Measurements from ENCODE around the gene SETD2.

The SETD2 gene

GRCh38 chr3:46998852-46999515 lies 164.9 kb downstream of the SETD2 start:
- DNase-seq (ENCODE audit: low read depth, low spot score), result no peak

DNA sequence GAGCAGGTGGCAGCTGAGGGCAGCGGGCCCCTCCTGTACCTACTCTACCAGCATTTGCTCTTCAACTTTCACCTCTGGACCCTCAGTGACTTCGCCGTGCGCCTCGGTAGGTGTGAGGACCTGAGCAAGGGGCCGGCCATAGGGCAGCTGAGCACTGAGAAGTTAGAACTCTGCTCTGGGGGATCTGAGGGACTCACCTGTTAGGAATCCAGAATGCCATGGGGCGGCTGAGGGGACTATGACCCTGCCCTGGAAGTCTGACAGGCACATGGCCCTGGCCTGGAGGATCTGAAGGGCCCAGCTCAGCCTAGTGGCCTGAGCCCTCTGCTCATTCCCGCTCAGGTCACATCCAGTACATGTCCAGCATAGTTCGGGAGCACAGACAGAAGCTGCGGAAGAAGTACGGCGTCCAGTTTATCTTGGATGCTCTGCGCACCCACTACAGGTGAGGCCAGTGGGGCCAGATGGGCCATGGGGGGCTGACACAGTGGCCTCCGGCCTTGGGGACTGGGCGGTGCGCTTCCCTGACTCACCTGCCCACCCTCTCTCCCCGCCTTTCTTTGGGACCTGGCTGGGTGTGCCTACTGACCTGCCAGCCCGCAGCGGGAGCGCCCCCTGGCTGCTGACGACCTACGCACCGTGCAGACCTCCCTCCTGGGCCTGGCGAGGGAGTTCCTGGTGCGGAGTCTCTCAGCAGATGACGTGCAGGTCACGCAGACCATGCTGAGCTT lies 165.6 kb downstream of the SETD2 start:
- no peak for DNase-seq (ENCODE audit: low read depth, low spot score)

DNA sequence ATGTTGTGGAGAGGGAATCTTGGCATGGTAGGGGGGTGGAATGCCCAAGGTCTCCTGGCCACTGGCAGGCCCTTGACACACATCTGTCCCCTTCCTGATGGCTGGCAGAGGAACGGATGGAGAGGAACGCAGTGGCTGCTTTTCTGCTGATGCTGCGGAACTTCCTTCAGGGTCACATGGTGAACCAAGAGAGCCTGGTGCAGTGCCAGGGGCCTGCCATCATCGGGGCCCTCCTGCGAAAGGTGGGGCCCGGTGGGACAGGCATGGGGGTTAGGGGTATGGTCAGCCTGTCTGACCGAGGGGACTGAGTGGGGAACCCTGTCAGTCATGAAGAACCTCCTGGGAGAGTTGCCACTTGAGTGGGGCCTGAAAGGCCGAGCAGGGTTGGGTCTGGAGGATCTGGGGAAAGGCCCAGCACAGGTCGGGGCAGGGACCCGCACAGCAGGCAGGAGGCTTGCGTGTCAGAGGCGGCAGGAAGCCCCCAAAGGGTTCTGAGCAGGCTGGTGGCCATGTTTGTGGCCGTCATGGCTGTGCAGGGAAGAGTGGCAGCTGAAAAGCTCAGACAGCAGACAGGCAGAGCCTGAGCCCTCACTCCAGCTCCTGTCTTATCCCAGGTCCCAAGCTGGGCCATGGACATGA lies 166.3 kb downstream of the SETD2 start:
- DNase-seq (ENCODE audit: low read depth, low spot score), result no peak

- DNase-seq (ENCODE audit: low read depth, low spot score), result no peak
These were observed 167.0 kb downstream of the SETD2 start for GRCh38 chr3:46996689-46997452.

- DNase-seq (ENCODE audit: low read depth, low spot score), result no peak
These were observed 167.9 kb downstream of the SETD2 start for GRCh38 chr3:46995901-46996562.

- DNase-seq (ENCODE audit: low read depth, low spot score), result no peak
These were observed 168.8 kb downstream of the SETD2 start for GRCh38 chr3:46994801-46995731.

- no peak for DNase-seq (ENCODE audit: low read depth, low spot score)
These were observed 169.9 kb downstream of the SETD2 start for GRCh38 chr3:46993986-46994385.

GRCh38 chr3:46993292-46993691 lies 170.6 kb downstream of the SETD2 start:
- no peak for DNase-seq (ENCODE audit: low read depth, low spot score)

DNA sequence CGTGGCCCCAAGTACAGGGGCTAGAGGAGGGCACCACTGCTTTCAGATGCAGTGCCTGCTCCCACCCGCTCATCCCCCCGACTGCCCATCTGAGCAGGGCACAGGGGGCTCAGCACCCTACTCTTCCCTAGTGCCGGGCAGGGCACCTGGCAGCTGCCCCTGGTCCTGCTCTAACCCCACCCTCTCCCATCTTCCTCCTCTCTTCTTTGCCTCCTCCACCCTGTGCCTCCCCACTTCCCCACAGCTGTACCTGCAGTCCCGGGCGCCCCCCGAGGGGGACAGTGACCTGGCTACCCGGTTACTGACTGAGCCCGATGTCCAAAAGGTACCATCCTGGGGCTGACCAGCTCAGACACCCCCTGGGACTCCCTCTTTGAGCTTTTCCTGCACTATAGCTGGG lies 171.7 kb downstream of the SETD2 start:
- DNase-seq (ENCODE audit: low read depth, low spot score), result no peak

GRCh38 chr3:46991406-46992165 lies 172.3 kb downstream of the SETD2 start:
- DNase-seq (ENCODE audit: low read depth, low spot score), result no peak

- DNase-seq (ENCODE audit: low read depth, low spot score), result no peak
These were observed 173.1 kb downstream of the SETD2 start for GRCh38 chr3:46990573-46991374.

- no peak for DNase-seq (ENCODE audit: low read depth, low spot score)
These were observed 174.6 kb downstream of the SETD2 start for GRCh38 chr3:46989146-46989810.

GRCh38 chr3:46988616-46989015 lies 175.3 kb downstream of the SETD2 start:
- DNase-seq (ENCODE audit: low read depth, low spot score), result no peak

- DNase-seq (ENCODE audit: low read depth, low spot score), result peak; percentile 76
These were observed 176.0 kb downstream of the SETD2 start for GRCh38 chr3:46987743-46988401.

GRCh38 chr3:46987319-46987742 lies 176.6 kb downstream of the SETD2 start:
- DNase-seq (ENCODE audit: low read depth, low spot score), result no peak

DNA sequence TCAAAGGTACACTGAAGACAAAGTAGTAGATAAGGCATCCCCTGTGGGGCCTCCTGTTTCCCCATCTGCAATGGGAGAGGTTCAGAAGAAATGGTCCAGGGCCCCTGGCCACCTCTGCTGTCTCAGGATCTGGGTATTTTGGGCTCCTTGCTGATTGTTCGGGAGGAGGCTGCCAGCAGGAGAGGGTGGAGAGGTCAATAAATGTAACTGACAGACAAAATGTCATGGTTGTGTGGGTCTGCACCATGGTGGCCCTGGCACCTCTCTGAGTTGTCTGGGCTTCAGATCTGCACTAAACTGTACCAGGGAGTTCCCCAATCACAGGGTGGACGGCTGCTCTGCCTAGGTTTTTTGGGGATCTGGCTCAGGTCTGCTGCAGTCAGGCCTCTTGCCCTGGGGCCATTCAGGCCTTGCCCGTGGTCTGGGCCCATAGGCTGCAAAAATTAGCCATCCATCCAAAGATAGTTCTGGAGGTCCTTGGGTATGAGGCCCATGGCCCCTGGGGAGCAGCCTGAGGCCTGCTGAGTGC lies 177.1 kb downstream of the SETD2 start:
- DNase-seq (ENCODE audit: low read depth, low spot score), result no peak

DNA sequence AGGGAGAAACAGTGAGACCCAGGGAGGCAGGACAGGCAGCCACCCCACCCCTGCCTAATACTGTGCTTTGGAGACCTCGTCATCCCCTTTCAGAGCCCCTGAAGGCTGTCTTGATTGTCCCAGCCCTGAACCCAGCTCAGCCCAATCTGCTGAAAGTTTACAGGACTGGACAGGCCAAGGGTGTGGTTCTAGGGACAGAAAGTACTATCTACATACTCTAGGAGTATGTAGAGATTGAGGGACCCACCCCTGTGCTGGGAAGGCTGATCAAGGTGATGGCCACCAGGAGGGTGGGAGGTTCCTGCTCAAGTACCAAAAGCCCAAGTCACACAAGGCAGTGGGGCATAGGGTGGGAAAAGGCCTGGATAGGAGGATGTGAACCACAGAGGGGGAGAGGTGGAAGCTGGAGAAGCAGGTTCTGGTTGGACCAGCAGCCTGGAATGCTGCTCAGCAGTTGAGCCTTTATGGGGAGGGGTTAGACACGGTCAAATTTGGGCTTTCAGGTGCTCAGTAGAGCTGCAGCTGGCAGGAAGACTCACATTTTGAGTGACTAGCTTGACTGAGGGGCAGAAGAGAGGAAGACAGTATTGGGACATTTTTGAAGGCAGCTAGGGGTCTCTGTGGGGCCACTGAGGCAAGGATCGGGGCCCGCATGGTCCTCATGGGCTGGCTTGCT lies 177.7 kb downstream of the SETD2 start:
- no peak for DNase-seq (ENCODE audit: low read depth, low spot score)

All from activated CD4-positive, CD25-positive, alpha-beta regulatory T cell treated with anti-CD3 and anti-CD28 coated beads, Interleukin-2, amount 50 U/mL, for 16 hours (primary cell).